NCI-H2081 (cell line): Measurements from ENCODE around the gene KCTD5.

Source experiments
- DNase-seq, 2 experiments: peaks; one replicate each; lab custom pipeline; 2025; lab: John Stamatoyannopoulos, UW

Gene KCTD5

GRCh38 chr16:2752035-2752849 is 69.9 kb downstream of the KCTD5 start, which contains the start of gene SRRM2:
TSS of gene SRRM2 (plus strand) at chr16:2752638. CDS start at chr16:2756365, 3,727 bp downstream.
- peak; percentile 92 to 97 for DNase-seq

GRCh38 chr16:2752850-2753732 is 70.8 kb downstream of the KCTD5 start:
- peak; percentile 76 to 85 for DNase-seq

GRCh38 chr16:2753733-2754020 is 71.4 kb downstream of the KCTD5 start:
- no peak for DNase-seq

- DNase-seq, result no peak
Measured at GRCh38 chr16:2755158-2755557, 72.8 kb downstream of the KCTD5 start.

GRCh38 chr16:2756288-2757015 is 74.1 kb downstream of the KCTD5 start:
- DNase-seq, result no peak

GRCh38 chr16:2757344-2757743 is 75.0 kb downstream of the KCTD5 start:
- DNase-seq, result no peak
